ENCODE results near the gene DDX23. TPM values are rescaled to one million over a fixed set of nuclear protein-coding genes. Genes with fewer than 3 reads are reported as not detected.

The DDX23 gene
- total RNA-seq, 4 donors from 2014 or later, result 44.9 to 85.0 (median 62.0) TPM

- DNase-seq (ENCODE audit: low spot score) (no peak), ATAC-seq (ENCODE audit: low FRiP score) (no peak)
- no peak for TF ChIP-seq CTCF (IDR thresholded peaks at IDR 0.05)
Measured at GRCh38 chr12:48813465-48814261, 38.3 kb downstream of the DDX23 start.

GRCh38 chr12:48812389-48812788, 39.6 kb downstream of the DDX23 start:
- TF ChIP-seq CTCF (IDR thresholded peaks at IDR 0.05), result no peak
- no peak for ATAC-seq (ENCODE audit: low FRiP score)
- DNase-seq (ENCODE audit: low spot score), result no peak

- TF ChIP-seq CTCF (IDR thresholded peaks at IDR 0.05), result no peak
- ATAC-seq (ENCODE audit: low FRiP score), result no peak
- DNase-seq (ENCODE audit: low spot score), result no peak
Measured at GRCh38 chr12:48811437-48812090, 40.4 kb downstream of the DDX23 start.

- peak; percentile 55 for ATAC-seq (ENCODE audit: low FRiP score)
- no peak for TF ChIP-seq CTCF (IDR thresholded peaks at IDR 0.05)
- DNase-seq (ENCODE audit: low spot score), result no peak
Measured at GRCh38 chr12:48810903-48811431, 41.0 kb downstream of the DDX23 start.

- DNase-seq (ENCODE audit: low spot score) (no peak), ATAC-seq (ENCODE audit: low FRiP score) (no peak)
- TF ChIP-seq CTCF (IDR thresholded peaks at IDR 0.05), result no peak
Measured at GRCh38 chr12:48807981-48808380, 44.0 kb downstream of the DDX23 start.

GRCh38 chr12:48803675-48804074, 48.3 kb downstream of the DDX23 start:
- no peak for DNase-seq (ENCODE audit: low spot score)
- no peak for ATAC-seq (ENCODE audit: low FRiP score)
- no peak for TF ChIP-seq CTCF (IDR thresholded peaks at IDR 0.05)

All from omental fat pad (tissue), 4 donors.